ENCODE measurements around the gene PTH2.
"Not testable (repeated sequence)": the region's sequence is repeated elsewhere in the genome, so short reads cannot be mapped to it uniquely, and the experiment has no call there.

Gene PTH2

GRCh38 chr19:49374665-49375434 lies 48.4 kb downstream of the PTH2 start:
- no peak for DNase-seq

GRCh38 chr19:49373174-49373573 lies 50.1 kb downstream of the PTH2 start:
- not testable (repeated sequence) for DNase-seq
